Activated CD4-positive, CD25-positive, alpha-beta regulatory T cell (primary cell): Measurements from ENCODE around the gene DLG2.
"Not testable (repeated sequence)": the region's sequence is repeated elsewhere in the genome, so short reads cannot be mapped to it uniquely, and the experiment has no call there.

Source experiments
- DNase-seq, 4 experiments: peaks; one replicate each; lab custom pipeline; 2025; lab: John Stamatoyannopoulos, UW

The DLG2 gene

DNA sequence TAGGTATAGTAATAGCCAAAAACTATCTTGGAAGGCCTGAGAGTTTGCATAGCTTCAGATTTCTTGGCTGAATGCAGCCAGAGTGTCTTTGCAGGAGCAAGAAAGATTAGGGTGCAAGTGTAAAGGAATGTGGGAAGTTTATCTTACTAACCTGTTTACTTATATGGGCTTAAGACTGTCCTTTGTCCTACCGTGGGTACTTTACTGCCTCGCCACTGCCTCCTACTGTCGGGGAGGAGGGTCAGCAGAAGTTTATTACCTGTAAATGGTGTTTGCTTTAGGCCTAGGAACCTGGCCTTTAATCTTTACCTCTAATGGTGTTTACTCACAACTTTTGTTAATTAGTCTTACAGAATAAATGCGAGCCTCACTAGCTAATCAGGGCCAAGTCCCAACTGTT lies 633.8 kb downstream of the DLG2 start:
- no peak for DNase-seq

DNA sequence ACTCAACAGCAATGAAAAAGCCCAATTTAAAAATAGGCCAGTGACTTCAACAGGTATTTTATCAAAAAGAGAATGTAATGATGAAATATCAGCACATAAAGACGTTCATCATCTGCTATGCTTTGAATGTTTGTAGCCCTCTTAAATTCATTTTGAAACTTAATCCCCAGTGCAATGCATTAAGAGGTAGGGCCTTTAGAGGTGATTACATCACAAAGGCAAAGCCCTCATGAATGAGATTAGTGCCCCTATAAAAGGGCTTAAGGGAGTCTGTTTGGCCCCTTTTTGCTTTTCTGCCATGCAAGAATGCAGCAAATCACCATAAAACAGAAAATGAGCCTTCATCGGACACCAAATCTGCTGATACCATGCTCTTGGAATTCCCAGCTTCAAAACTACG lies 637.0 kb downstream of the DLG2 start:
- DNase-seq = no peak

DNA sequence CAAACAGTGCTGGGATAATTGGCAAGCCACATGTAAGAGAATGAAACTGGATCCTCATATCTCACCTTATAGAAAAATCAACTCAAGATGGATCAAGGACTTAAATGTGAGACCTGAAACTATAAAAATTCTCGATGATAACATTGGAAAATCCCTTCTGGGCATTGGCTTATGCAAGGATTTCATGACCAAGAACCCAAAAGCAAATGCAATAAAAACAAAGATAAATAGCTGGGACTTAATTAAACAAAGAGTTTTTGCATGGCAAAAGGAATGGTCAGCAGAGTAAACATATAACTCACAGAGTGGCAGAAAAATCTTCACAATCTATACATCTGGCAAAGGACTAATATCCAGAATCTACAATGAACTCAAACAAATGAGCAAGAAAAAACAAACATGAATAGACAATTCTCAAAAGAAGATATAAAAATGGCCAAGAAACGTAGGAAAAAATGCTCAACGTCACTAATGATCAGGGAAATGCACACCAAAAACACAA lies 639.4 kb downstream of the DLG2 start:
- not testable (repeated sequence) for DNase-seq

DNA sequence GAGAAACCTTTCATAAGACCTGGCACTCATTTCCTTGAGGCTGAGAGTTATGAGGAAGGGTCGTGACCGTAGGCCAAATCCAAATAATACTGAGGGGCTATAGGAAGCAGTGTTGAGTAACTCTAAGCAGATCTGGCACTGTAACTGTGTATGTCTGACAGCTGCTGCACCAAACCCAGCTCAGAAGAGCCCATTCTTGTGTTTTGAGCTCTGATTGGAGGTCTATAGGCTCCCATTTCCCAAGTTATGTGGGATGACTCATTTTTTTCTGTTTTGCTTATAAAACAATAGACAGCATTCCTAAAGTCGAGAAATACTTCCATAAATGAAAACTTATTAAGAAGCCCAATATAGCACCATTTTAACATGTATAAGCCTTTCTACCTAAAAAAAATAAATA lies 645.8 kb downstream of the DLG2 start:
- DNase-seq = no peak

DNA sequence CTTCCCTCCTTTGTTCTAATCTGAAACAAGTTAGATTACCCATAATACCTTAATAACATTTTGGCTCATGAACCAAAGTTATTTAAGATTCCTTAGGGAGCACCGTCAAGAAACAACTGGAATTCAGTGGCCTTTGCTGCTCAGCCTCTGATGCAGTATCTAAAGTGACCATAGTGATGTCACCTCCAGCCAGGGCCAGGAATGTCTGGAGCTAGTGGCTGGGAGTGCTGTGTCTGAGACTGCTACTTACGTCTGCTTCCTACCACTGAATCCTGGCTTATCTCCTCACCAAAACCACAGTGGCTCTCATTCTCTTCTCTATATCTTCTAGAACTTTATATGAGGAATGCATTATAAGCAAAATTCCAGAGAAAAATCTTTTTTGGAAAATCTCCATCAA lies 658.0 kb downstream of the DLG2 start:
- DNase-seq = no peak

DNA sequence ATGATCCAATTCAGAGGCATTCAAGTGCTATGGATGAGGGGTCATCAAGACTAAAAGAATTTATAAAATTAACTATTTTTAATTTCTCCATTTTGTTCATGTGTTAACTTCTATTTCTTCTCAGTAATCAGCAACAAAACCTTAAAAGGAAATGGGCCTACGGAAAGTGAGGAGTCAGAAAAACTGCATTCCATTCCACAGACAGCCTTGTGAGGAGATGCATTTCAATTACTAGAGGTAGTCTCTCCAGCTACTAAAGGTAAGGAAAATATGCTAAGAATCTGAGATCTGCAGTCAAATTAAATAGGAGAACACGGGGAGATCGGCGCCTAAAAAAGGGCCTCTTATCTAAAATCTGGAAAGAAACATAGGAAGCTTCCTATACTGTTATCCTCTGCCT lies 661.7 kb downstream of the DLG2 start:
- DNase-seq = no peak

DNA sequence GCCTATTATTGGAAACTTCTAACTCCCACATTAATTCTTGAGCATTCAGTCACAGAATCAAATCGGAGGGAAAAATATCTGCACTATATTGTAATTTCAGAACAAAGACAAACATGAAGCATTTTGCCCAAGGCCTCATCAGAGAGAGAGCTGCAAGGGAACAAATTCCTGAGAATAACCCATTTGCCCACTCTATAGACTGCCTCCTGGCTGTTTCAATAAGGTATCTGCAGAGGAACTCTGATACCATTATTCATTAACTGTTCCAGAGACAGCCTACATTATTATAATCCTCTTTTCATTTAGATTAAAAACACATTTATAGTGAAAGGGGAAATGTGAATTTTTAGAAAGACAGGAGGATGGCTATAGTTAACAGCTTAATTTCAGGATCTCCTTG lies 663.9 kb downstream of the DLG2 start:
- DNase-seq = no peak

DNA sequence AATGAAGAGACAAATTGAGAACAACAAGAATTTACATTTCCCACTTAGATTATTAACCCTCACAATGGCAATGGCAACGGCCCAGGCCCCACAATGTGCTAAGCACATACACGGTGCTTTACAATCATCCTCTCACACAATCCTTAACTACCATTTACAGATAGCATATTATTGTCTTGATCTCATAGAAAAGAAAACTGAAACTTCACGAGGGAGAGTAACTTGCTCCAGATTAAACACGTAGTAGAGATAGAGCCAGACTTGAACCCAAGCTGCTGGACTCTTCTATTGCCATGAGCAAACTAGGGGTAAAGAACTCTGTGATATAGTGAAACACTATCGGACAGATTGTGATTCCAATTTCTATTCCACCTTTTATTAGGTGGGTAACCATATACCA lies 665.1 kb downstream of the DLG2 start:
- DNase-seq = no peak

DNA sequence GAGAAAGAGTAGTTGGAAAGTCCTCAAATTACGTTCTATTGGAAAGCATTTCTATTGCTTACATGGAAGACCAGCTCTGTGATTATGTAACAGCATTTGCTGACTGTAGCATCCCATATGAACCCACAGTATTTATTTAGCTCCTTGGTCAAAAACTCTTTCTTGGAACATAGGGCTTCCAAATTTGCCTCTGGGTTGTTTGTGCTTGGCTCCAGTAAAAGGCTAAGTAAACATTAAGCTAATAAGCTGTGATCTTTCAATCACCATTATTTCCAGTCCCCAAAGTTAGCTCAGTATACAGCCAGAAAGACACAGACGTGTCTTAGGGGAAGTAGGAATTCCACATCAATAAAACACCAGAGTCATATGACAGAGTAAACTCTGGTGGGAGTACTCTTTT lies 668.8 kb downstream of the DLG2 start:
- no peak for DNase-seq

DNA sequence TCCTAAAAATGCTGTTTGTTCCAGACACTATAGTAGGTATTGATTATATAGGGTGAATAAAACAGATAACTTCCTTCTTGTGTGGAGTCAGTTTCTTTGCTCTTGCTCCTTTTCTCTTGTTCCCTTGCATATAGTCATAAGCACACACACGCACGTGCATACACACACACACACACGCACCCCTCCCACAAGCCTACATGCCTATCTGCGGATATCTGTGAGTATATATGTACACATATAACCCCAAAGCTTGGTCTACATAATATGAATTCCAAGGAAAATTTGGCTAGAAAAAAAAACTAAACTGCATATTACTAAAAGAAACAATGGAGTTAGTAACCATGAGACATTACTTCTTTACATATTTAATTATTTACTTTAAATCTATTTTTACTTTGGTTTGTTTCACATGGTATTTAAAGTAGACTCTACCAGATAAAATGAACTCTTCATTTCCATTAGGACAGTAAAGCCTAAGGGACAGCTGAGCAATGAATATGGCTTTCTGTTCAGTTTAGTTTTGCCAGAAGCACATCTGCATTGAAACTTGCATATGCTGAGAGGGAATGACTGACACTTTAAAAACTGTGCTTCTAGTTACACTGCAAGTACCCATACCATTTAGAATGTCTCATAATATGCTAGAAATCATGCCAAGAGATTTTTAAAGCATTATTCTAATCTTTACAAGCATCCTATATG lies 676.4 kb downstream of the DLG2 start:
- DNase-seq = no peak

DNA sequence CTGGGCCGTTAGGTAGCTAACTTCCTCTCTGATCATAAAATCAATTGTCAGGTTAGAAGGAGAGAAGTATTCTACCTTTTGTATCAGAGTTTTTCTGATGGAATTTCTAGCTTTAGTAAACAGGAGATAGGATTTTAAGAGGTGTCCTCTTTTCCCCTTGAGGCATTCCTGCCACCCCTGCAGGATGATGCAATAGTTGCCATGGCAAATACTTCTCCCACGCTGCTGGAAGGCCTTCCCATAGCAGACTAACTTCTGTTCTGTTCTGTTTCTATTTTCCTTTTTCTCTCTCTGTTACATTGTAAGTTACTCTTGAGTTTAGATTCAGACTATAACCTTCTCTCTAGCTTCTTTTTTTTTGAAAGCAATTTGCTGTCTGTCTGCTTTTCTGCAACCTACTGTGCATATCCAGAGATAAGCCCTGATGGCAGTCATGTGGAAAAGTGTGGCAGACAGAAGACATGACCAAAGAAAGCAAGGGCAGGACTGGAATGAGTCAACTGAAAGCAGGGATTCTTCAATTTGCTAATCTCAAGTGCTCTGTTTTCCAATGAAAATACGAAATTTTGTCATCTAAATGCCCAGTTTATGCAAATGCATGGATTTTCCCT lies 679.1 kb downstream of the DLG2 start:
- no peak for DNase-seq

DNA sequence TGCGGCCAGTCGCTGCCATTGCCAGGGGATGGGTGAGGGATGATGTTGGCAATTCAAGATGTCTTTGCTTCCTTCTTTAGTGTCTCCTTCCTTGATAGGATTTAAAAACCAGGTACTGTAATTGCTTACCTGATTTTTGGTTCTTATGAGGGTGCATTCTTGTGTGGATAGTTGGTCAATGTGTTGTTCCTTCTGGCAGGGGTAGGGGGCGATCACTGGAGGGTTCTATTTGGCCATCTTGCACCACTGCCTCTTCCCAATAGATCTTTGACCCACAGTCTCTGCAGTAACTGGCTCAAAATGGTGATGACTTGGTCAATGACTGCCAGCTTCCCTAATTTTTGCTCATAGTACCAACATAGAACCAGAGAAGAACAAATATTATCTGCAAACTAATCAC lies 680.1 kb downstream of the DLG2 start:
- no peak for DNase-seq

DNA sequence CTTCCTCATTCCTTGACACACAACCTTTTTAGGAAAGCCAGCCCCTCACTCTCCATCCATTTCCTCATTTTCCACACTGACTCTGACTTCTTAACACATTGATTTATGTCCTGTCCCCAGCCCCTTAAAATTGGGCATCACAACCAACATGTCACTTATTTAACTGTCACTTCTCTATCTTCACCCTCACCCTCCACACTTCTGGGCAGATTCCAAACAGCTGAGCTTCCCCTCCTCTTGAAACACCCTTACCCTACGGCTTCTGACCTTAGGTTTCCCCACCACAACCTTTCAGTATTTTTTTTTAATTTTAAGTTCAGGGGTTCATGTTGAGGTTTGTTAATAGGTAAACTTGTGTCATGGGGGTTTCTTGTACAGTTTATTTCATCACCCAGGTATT lies 696.3 kb downstream of the DLG2 start:
- no peak for DNase-seq

DNA sequence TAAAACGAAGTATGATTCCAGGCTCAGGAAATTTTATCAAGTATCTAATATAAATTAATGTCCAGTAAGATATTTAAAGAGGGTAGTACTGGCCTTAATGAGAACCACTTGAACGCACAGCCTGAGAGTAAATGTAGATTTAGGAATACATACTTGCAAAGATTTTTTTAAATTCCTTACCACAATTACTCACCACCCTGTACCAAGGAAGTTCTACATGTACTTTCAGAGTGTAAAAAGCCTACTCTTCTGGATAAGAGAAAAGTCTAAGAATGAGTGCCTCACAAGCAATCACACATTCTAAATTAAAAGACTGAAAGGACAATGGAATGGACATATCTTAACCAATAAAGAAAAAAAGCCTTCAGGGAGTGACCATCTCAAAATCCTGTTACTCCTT lies 697.4 kb downstream of the DLG2 start:
- DNase-seq = no peak

DNA sequence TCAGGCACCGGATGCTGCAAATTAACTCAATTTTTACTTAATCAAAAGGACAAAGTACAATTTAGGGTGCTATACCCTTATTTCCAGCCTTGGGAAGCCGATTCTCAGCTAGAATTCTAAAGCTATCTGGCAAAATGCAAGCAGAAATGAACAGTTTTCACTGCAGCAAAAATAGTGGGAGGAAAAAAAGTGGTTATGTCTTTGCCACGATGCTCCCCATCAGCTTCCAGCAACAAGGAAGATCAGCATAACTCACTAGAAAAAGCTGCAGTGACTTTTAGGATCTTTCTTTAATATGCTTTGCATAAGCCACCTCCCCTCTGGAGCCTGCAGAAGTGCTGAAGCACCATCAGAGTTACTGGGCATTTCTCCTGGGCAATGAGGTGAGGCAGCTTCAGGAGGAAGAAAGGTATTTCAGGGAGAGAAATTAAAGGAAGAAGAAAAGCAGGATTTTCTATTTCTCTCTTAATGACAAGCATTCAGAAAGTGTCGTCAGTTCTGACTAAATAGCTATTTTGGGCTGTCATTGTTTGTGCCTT lies 702.9 kb downstream of the DLG2 start:
- DNase-seq = no peak

DNA sequence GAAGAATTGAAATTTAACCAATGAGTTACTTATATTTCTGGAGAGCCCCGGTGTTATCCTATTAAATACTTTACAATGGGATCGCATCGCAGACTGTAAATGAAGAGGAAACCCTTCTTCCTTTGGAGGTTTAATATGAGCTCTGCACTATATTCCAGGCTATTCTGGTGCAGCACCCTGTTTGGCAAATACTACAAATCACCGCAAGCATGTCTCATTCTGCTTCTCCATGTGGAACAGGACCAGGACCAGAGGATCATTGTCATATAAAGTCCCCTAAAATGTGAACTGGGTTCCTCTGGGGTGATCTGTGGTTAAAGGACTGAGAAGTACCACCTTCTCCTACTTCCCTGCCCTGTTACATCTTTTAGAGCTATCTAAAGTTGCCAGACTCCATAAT lies 703.7 kb downstream of the DLG2 start:
- no peak for DNase-seq

DNA sequence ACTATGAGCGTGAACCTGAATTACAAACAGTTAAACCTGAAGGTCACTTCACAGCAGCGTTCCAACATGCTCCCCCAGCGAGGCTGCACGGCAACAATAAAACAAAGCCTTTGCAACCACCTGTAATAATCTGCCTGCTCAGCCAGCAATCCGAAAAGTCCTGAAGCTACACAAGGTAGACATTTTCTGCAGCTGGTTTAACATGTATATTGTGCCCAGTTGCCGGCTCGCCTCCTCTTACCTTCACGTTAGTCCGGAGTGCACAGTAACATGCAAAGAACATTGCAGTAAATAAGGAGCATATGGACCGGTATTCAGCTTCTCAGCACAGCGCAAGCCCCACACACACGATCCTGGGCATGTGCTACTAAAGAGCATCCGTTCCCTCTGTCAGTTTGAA lies 704.3 kb downstream of the DLG2 start:
- DNase-seq = no peak

DNA sequence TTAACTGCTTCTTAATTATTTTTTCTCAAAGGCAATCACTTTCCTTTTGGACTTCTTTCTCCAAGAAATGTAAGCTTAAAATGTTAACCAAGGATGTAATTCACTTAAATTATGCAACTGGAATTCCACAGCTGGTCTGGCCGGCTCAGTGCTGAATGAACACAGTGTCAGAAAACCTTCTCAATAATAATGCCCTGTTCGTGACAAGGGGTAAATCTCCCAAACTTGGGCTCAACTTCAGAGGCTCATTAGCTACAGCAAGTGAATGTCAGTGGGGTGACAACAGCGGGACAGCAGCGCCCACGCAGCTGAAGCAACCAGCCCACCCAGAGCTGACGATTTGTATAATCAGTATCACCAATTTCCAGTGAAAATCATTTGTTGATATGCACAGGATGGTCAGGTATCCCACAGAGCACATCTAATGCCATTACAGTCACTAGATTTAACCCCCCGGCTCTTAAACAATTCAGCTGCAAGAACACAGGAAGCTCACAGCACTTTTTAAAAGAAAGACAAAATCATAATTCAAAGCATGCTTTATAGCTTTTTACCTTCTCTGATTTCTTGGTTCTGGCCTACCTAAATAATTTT lies 704.8 kb downstream of the DLG2 start:
- no peak for DNase-seq

DNA sequence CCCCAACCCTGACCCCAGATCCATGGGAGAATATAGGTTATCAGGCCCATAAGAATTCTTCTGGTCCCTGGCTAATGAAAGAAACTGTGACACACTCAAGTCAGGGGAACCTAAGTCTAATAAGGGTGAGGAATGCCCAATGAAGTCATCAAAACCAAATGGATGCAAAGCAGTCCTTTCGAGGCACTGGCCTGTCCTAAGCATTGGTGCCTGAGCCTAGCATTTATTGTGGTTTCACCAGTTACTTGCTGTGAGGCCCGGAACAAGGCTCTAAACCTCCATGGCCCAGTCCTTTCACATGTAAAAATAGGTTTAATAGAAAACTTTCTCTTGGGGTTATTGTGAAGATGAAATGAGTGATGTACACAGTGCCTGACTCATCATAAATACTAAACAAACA lies 712.6 kb downstream of the DLG2 start:
- no peak for DNase-seq

DNA sequence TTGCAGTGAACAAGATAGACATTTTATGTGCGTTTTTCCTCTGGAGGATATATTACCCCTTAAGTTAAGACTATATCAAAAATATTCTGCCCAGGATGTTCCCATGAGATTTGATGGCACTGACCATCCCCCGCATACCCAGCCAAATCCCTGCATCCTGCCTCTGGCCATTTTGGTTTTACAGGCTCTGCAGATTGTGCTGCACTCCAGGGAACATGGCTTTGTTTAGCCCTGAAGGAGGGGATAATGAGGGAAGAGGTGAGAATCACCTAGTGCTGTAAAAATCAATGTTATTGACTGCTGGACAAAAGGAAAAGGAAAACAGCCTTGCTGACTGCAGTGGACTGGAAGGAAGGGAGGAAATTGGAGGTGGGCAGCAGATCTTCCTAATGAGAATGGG lies 717.4 kb downstream of the DLG2 start:
- no peak for DNase-seq

DNA sequence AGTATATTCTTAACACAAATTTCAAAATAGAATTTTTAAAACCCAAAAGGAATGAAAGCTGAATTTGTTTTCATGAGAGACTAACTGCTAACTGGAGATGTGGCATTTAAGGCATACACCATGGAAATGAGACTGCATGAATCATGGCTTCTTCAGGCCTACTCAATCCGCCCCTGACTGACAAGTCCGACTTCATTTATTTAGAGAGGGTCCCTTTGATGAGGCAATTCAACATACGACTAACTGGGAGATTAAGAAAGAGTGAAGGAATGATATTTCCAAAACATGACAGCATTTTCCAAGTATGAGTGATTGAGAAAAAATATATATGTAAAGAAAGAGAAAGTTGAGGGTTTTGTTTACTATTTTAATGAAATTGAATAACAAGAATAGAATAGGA lies 720.1 kb downstream of the DLG2 start:
- no peak for DNase-seq

DNA sequence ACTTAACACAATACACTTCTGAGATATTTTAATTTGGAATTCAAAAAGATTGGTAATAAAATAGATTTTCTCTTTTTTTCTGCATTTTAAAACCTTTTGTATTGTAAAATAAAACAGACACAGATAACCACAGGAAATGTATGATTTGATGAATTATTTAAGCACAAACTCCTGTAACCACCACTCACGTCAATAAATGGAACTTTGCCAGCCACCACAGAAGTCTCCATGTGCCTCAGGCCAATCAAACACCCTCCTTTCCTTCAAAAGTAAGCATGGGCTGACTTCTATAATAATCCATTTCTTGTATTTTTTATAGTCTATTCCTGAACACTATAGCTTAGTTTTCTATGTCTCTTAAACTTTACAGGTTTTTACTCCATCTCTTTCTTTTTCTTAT lies 721.7 kb downstream of the DLG2 start:
- no peak for DNase-seq

DNA sequence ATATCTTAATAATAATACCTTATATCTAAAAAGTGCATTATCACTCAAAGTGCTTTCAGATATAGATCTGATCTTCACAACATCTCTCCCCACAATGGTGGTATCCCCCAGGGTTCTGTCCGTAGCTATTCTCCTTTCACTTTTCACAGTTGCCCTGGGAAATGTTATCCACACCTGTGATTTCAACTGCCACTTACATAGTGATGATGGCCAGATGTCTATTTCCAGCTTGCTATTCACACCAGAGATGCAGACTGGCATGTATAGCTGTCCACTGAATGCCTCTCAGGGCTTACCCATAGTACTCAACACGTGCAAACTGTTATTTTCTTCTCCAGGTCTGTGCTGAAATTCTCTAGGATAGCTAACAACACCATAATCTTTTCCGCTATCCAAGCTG lies 724.7 kb downstream of the DLG2 start:
- DNase-seq = no peak
